HG03457 (cell line): Measurements from ENCODE around the gene POU2AF2.
"Not testable (repeated sequence)": the region's sequence is repeated elsewhere in the genome, so short reads cannot be mapped to it uniquely, and the experiment has no call there.

ENCODE experiments used
- ATAC-seq: cut with Tn5 transposase; IDR thresholded peaks from one replicate; pipeline ENCODE4 v1.9.1; 2021; ENCODE audit warnings: moderate number of reproducible peaks; ENCODE audit not compliant: unreplicated experiment

Gene POU2AF2

GRCh38 chr11:111301004-111301841 lies 55.7 kb downstream of the POU2AF2 start:
- ATAC-seq, result no peak

GRCh38 chr11:111301842-111302118 lies 56.3 kb downstream of the POU2AF2 start:
- ATAC-seq, result no peak

- ATAC-seq, result no peak
These were observed 56.8 kb downstream of the POU2AF2 start for GRCh38 chr11:111302298-111302697.

- ATAC-seq, result no peak
These were observed 57.9 kb downstream of the POU2AF2 start for GRCh38 chr11:111303461-111303860.

GRCh38 chr11:111305162-111305802 lies 59.8 kb downstream of the POU2AF2 start:
- no peak for ATAC-seq

- ATAC-seq, result no peak
These were observed 60.4 kb downstream of the POU2AF2 start for GRCh38 chr11:111305876-111306275.

- no peak for ATAC-seq
These were observed 60.8 kb downstream of the POU2AF2 start for GRCh38 chr11:111306321-111306720.

- ATAC-seq, result no peak
These were observed 62.1 kb downstream of the POU2AF2 start for GRCh38 chr11:111307472-111308108.

GRCh38 chr11:111308140-111308539 lies 62.6 kb downstream of the POU2AF2 start:
- no peak for ATAC-seq

- ATAC-seq, result no peak
These were observed 63.8 kb downstream of the POU2AF2 start for GRCh38 chr11:111309215-111309915.

GRCh38 chr11:111310088-111310487 lies 64.6 kb downstream of the POU2AF2 start:
- no peak for ATAC-seq

GRCh38 chr11:111310723-111311122 lies 65.2 kb downstream of the POU2AF2 start:
- no peak for ATAC-seq

GRCh38 chr11:111312076-111312475 lies 66.6 kb downstream of the POU2AF2 start:
- ATAC-seq, result no peak

GRCh38 chr11:111319296-111319695 lies 73.8 kb downstream of the POU2AF2 start:
- no peak for ATAC-seq

GRCh38 chr11:111320199-111320598 lies 74.7 kb downstream of the POU2AF2 start:
- not testable (repeated sequence) for ATAC-seq

GRCh38 chr11:111320728-111321568 lies 75.4 kb downstream of the POU2AF2 start:
- no peak for ATAC-seq

GRCh38 chr11:111322534-111322933 lies 77.0 kb downstream of the POU2AF2 start:
- ATAC-seq, result no peak

- ATAC-seq, result no peak
These were observed 78.8 kb downstream of the POU2AF2 start for GRCh38 chr11:111324277-111324720.

GRCh38 chr11:111325259-111325658 lies 79.7 kb downstream of the POU2AF2 start:
- ATAC-seq, result no peak

- ATAC-seq, result no peak
These were observed 81.3 kb downstream of the POU2AF2 start for GRCh38 chr11:111326824-111327223.
